Measurements from ENCODE around the gene PHF24. TPM values are rescaled to one million over a fixed set of nuclear protein-coding genes. Genes with fewer than 3 reads are reported as not detected.

The PHF24 gene
- total and polyA plus RNA-seq, 4 donors, result 0.57 to 0.88 TPM; not detected in 2

GRCh38 chr9:34986540-34987047 is 28.5 kb downstream of the PHF24 start:
- Histone ChIP-seq H3K27me3 (ENCODE audit: control insufficient read depth in 1 of 2, insufficient read depth in 2 of 2, low read length in 1 of 2) (no peaks in the 10 kb centered on the region), H3K9me3 (ENCODE audit: control insufficient read depth, low read length) (no peaks in the 10 kb centered on the region), H3K36me3 (ENCODE audit: control insufficient read depth in 1 of 2, insufficient read depth in 2 of 2, low read length in 1 of 2) (no peaks in the 10 kb centered on the region), H3K4me1 (ENCODE audit: control insufficient read depth in 1 of 2, insufficient read depth in 2 of 2, low read length in 2 of 2) (no peaks in the 10 kb centered on the region), H3K4me3 (ENCODE audit: low read length in 2 of 2) (no peak overlapping the region), H3K27ac (ENCODE audit: low read depth in 1 of 2, low read length in 2 of 2) (no peak overlapping the region)
- DNase-seq, result peak; percentile 70 to 74
- intact Hi-C loops (cut with DNase I), result loop anchor here (5.0 to 10.0 kb wide), 2 partner anchors 111 to 332 kb away; partner anchors contain the start of genes IL11RA (in 1 of the 2) and PIGO (in 1 of the 2)
- no peak for ATAC-seq (ENCODE audit: low FRiP score)
- WGBS, 2 donors, result 42 to 48% methylated on average over 9 of the region's 9 CpGs

DNA sequence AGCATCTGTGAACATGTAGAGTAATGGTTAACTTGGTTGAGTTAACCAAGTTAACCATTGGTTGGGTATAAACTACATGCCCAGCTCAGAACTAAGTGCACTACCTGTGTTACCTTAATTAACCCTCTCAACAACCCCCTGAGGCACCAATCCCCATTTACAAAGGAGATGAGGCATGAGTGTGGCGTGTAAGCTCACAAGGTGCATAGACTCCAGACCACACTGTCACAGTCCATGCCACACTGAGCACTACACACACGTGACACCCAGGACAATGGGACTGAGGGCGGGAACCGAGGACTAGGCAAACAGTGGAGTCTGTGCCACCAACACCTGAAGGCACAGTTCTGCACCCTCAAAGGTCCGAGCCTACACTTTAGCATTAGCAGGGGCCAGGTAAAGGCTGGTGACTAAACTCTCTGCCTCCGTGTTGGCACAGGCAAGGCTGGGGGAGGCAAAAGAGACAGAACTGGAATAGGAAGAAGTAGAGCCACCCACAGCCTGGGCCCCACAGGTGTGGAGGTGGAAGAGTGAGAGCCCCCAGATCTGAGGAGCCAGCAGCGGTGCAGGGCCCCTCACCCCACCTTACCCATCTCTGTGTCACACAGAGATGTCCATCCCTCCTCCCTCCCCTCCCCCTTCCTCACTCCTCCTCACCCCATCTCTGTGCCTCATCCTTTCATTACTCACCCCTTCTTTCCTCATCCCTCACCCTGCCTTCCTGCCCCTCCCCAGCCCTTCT is 29.2 kb downstream of the PHF24 start:
- no peaks in the 10 kb centered on the region for H3K36me3 ChIP-seq (ENCODE audit: control insufficient read depth in 1 of 2, insufficient read depth in 2 of 2, low read length in 1 of 2)
- H3K27me3 ChIP-seq (ENCODE audit: control insufficient read depth in 1 of 2, insufficient read depth in 2 of 2, low read length in 1 of 2), result no peaks in the 10 kb centered on the region
- intact Hi-C loops (cut with DNase I), result loop anchor here (5.0 to 10.0 kb wide), 2 partner anchors 110 to 333 kb away; partner anchors contain the start of genes IL11RA (in 1 of the 2) and PIGO (in 1 of the 2)
- no peak overlapping the region for H3K4me3 ChIP-seq (ENCODE audit: low read length in 2 of 2)
- no peak for ATAC-seq (ENCODE audit: low FRiP score)
- H3K4me1 ChIP-seq (ENCODE audit: control insufficient read depth in 1 of 2, insufficient read depth in 2 of 2, low read length in 2 of 2), result no peaks in the 10 kb centered on the region
- H3K9me3 ChIP-seq (ENCODE audit: control insufficient read depth, low read length), result no peaks in the 10 kb centered on the region
- DNase-seq, result no peak
- H3K27ac ChIP-seq (ENCODE audit: low read depth in 1 of 2, low read length in 2 of 2), result no peak overlapping the region
- WGBS, 2 donors, result 74 to 75% methylated on average over 7 of the region's 7 CpGs

DNA sequence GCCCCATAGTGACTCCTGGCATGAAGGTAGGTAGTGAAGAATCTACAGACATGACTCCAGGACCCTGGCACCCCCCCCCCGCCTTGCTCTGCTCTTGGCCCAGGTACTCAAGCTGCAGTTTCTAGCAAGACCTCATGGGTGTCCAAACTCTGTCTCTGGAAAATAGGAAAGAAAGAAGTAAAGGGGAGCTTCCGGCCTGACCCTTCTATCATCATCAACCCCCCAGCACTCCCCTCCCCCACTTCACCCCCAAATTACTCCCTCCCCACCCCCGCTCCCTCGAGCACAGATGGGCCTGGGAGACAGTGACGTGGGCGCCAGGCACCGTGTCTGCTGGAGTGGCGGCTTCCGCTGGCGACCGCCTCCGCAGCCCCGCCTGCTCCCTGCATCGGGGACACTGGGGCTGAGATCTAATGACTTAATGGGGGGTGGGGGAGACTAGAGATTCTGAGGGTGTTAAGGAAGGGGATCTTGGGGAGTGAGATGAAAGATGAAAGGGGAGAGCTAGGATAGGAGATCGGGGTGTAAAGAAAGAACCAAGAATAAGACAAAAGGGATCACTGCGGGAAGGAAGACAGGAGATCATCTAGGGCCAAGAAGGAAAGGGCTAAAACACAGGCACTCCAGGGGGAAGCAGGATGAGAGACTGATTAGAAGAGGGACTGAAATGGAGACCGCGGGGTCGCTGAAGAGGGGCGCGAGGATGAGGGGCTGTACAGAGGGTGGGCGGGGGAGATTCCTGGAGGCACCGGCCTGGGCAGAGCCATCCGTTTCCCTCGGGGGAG is 30.3 kb downstream of the PHF24 start:
- WGBS, 2 donors, result 15 to 16% methylated on average over 25 of the region's 25 CpGs
- Histone ChIP-seq H3K36me3 (ENCODE audit: control insufficient read depth in 1 of 2, insufficient read depth in 2 of 2, low read length in 1 of 2) (no peaks in the 10 kb centered on the region), H3K4me3 (ENCODE audit: low read length in 2 of 2) (peak overlapping the region; percentile 20 to 42), H3K9me3 (ENCODE audit: control insufficient read depth, low read length) (no peaks in the 10 kb centered on the region), H3K27ac (ENCODE audit: low read depth in 1 of 2, low read length in 2 of 2) (peak overlapping the region in 1 of 2 donors; percentile 0), H3K4me1 (ENCODE audit: control insufficient read depth in 1 of 2, insufficient read depth in 2 of 2, low read length in 2 of 2) (no peaks in the 10 kb centered on the region), H3K27me3 (ENCODE audit: control insufficient read depth in 1 of 2, insufficient read depth in 2 of 2, low read length in 1 of 2) (no peaks in the 10 kb centered on the region)
- DNase-seq (peak; percentile 71 to 81), ATAC-seq (ENCODE audit: low FRiP score) (no peak)
- intact Hi-C loops (cut with DNase I), result loop anchor here (5.0 to 10.0 kb wide), 2 partner anchors 109 to 334 kb away; partner anchors contain the start of genes IL11RA (in 1 of the 2) and PIGO (in 1 of the 2)

DNA sequence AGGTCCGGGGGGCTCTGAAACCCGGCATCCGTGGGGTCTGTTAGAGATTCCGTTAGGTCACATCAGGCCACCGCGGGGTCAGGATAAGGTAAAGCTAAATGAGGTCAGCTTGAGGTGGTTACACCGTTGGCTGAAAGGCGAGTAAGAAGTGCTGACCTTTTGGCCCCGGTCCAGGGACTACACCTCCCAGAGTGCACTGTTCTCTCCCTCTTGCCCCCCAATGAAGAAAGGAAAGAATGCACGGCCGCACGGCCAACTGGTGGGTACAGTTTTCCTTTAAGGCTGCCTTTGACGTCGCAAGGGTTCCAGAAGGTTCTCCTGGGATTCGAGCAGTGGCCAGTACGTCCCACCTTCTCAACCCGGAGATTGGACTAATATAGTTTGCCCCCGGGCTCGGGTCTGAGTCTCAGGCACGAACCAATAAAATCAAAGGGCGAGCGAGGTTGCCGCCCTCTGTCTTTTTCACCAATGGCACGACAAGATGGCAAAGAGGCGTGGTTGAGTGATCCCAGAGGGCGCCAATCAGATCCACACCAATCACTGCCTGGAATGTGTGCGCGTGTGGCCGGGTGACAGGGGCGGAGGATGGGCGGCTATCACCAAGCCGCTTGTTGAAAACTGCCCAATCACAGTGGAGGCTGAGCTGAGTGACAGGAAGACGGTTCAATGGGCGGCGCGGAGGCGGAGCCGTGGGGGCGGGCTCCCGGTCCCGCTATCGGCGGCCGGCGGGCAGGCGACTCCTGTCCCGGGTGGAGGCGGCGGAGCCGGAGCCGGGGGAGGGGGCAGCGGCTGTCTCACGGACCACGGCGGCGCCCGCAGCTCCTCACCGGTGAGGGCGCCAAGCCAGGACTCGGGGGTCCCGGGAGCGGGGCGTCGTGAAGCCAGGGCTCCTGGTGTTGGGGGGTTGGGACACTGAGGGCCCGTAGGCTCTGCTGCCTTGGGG is 31.2 kb downstream of the PHF24 start, which contains the start of gene DNAJB5:
DNAJB5 (plus strand) TSS at position 743 of the 943 bp plus-strand sequence. CDS start 886 bp downstream, outside the sequence.
- Histone ChIP-seq H3K27me3 (ENCODE audit: control insufficient read depth in 1 of 2, insufficient read depth in 2 of 2, low read length in 1 of 2) (no peaks in the 10 kb centered on the region), H3K36me3 (ENCODE audit: control insufficient read depth in 1 of 2, insufficient read depth in 2 of 2, low read length in 1 of 2) (no peaks in the 10 kb centered on the region), H3K9me3 (ENCODE audit: control insufficient read depth, low read length) (no peaks in the 10 kb centered on the region), H3K4me3 (ENCODE audit: low read length in 2 of 2) (peak within 1 kb of the TSS; percentile 80 to 92), H3K4me1 (ENCODE audit: control insufficient read depth in 1 of 2, insufficient read depth in 2 of 2, low read length in 2 of 2) (no peaks in the 10 kb centered on the region), H3K27ac (ENCODE audit: low read depth in 1 of 2, low read length in 2 of 2) (peak within 1 kb of the TSS; percentile 98)
- intact Hi-C loops (cut with DNase I), result loop anchor here (5.0 to 10.0 kb wide), 2 partner anchors 108 to 334 kb away; partner anchors contain the start of genes IL11RA (in 1 of the 2) and PIGO (in 1 of the 2)
- DNase-seq (peak; percentile 99), ATAC-seq (ENCODE audit: low FRiP score) (peak; percentile 94)
- WGBS, 2 donors, result 0 to 1% methylated on average over 44 to 65 of the region's 65 CpGs

DNA sequence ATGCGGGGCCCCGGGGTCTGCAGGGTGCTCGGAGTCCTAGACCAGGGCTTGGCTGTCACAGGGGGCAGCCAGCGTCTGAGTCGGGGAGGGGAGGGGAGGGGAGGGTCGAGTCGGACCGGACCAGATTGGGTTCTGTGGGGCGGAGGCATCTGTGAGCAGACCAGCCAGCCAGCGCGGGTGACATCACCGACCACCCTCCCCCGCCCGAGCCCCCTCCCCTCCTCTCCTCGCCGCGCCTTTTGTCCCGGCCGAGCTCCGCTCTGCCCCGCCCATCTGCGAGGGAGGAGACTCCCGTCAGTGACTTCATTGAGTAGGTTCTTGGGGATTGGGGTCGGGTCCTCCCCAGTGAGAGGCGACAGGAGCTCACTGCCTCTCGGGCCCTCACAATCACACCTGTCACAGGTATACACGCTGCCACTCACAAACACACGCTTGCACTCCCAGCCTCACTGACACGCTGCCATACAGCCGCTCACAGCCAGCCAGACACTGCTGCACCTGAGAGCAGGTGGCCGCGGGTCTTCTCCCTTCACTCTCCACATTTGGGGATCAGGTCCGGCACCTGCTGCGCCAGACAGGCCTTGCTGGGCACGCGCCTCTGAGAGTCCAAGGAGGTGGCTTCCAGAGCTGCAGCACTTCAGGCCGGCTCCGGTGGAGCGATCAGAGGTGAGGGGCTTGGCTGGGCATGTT is 32.0 kb downstream of the PHF24 start:
- Histone ChIP-seq H3K27me3 (ENCODE audit: control insufficient read depth in 1 of 2, insufficient read depth in 2 of 2, low read length in 1 of 2) (no peaks in the 10 kb centered on the region), H3K9me3 (ENCODE audit: control insufficient read depth, low read length) (no peaks in the 10 kb centered on the region), H3K27ac (ENCODE audit: low read depth in 1 of 2, low read length in 2 of 2) (peak overlapping the region; percentile 98), H3K36me3 (ENCODE audit: control insufficient read depth in 1 of 2, insufficient read depth in 2 of 2, low read length in 1 of 2) (no peaks in the 10 kb centered on the region), H3K4me3 (ENCODE audit: low read length in 2 of 2) (peak overlapping the region; percentile 80 to 92), H3K4me1 (ENCODE audit: control insufficient read depth in 1 of 2, insufficient read depth in 2 of 2, low read length in 2 of 2) (no peaks in the 10 kb centered on the region)
- intact Hi-C loops (cut with DNase I), result loop anchor here (5.0 to 10.0 kb wide), 5 partner anchors 82 to 335 kb away; partner anchors contain the start of genes CCL27 (in 1 of the 2), IL11RA (in 1 of the 2), PIGO (in 1 of the 2) and VCP (in 1 of the 2)
- ATAC-seq (ENCODE audit: low FRiP score) (peak; percentile 23), DNase-seq (peak; percentile 77 to 94)
- WGBS, 2 donors, result 2 to 3% methylated on average over 31 to 39 of the region's 39 CpGs

DNA sequence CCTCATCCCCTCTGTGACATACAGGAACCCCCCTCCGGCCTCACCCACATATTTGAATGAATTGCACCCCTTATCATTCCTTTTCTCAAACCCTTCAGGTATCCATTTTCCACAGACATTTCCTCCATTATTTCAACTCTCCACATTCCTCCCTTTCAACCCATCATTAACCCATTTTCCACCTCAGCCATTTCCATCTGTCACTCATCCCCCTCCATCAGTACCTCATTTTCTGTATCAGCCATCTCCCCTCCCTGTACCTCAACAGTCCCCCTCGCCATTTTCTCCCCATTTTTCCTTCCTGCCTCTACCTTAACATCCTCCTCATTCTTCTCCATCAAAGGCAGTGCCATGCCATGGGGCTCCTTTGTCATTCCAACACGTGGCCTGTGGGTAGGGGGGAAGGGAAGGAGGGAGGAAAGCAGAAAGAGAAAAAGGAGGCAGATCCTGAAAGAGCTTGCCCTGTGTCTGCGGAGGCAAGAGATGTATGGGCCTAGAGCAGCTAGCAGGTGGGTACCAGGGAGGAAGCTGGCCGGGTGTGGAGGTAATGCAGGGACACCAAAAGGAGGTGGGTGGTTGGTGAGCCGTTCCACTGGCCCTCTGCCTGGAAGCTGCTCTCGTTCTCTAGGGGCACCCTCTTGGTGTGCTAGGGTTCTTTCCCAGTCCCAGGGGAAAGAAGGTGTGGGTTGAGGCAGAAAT is 33.0 kb downstream of the PHF24 start:
- Histone ChIP-seq H3K27ac (ENCODE audit: low read depth in 1 of 2, low read length in 2 of 2) (peak overlapping the region; percentile 79 to 88), H3K36me3 (ENCODE audit: control insufficient read depth in 1 of 2, insufficient read depth in 2 of 2, low read length in 1 of 2) (peaks cover 0 to under 1% of the 10 kb centered on the region in 2 donors), H3K4me1 (ENCODE audit: control insufficient read depth in 1 of 2, insufficient read depth in 2 of 2, low read length in 2 of 2) (no peaks in the 10 kb centered on the region), H3K4me3 (ENCODE audit: low read length in 2 of 2) (peak overlapping the region in 1 of 2 donors; percentile 92), H3K9me3 (ENCODE audit: control insufficient read depth, low read length) (no peaks in the 10 kb centered on the region), H3K27me3 (ENCODE audit: control insufficient read depth in 1 of 2, insufficient read depth in 2 of 2, low read length in 1 of 2) (no peaks in the 10 kb centered on the region)
- 33 to 36% methylated on average over 7 of the region's 7 CpGs for WGBS, 2 donors
- intact Hi-C loops (cut with DNase I), result loop anchor here in 1 of 2 donors (5.0 to 10.0 kb wide), 3 partner anchors 81 to 326 kb away; partner anchors contain the start of genes CCL27 and VCP
- ATAC-seq (ENCODE audit: low FRiP score), result no peak
- DNase-seq, result peak in 1 of 2 donors; percentile 84
